Measurements from ENCODE around the gene AOAH. TPM values are rescaled to one million over a fixed set of nuclear protein-coding genes. Genes with fewer than 3 reads are reported as not detected.

Gene AOAH
- total RNA-seq, 1 donor from 2014 or later = not detected

DNA sequence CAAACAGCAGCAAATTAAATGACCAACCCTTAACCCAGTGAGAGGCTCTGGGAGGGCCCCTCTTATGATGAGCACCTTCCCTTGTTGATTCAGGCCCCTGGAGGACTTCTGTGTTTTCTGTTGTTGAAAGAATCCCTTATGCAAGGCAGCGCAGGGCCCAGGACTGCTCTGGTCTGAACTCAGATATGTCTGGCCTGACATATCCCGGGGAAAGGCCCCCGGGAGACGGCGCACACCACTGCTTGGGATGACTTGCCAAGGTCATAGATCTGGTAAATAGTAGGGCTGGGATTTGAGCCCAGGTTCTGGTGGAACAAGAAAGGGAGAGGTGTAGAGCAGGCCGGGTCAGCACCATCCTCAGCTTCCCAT, 124.0 kb downstream of the AOAH start:
- no peak overlapping the region for H3K4me3 Mint-ChIP-seq (ENCODE audit: unreplicated experiment)
- TF ChIP-seq, protein P1, sequence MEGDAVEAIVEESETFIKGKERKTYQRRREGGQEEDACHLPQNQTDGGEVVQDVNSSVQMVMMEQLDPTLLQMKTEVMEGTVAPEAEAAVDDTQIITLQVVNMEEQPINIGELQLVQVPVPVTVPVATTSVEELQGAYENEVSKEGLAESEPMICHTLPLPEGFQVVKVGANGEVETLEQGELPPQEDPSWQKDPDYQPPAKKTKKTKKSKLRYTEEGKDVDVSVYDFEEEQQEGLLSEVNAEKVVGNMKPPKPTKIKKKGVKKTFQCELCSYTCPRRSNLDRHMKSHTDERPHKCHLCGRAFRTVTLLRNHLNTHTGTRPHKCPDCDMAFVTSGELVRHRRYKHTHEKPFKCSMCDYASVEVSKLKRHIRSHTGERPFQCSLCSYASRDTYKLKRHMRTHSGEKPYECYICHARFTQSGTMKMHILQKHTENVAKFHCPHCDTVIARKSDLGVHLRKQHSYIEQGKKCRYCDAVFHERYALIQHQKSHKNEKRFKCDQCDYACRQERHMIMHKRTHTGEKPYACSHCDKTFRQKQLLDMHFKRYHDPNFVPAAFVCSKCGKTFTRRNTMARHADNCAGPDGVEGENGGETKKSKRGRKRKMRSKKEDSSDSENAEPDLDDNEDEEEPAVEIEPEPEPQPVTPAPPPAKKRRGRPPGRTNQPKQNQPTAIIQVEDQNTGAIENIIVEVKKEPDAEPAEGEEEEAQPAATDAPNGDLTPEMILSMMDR (IDR thresholded peaks at IDR 0.05) = no peak
- H3K4me1 Mint-ChIP-seq (ENCODE audit: unreplicated experiment) = peaks cover 22% of the 10 kb centered on the region
- H3K36me3 Mint-ChIP-seq (ENCODE audit: unreplicated experiment) = no peaks in the 10 kb centered on the region
- no peaks in the 10 kb centered on the region for H3K9me3 Mint-ChIP-seq (ENCODE audit: unreplicated experiment)
- H3K27ac Mint-ChIP-seq (ENCODE audit: unreplicated experiment) = no peak overlapping the region
- no peaks in the 10 kb centered on the region for H3K27me3 Mint-ChIP-seq (ENCODE audit: unreplicated experiment)
- no peak for DNase-seq (ENCODE audit: extremely low spot score, unreplicated experiment)

DNA sequence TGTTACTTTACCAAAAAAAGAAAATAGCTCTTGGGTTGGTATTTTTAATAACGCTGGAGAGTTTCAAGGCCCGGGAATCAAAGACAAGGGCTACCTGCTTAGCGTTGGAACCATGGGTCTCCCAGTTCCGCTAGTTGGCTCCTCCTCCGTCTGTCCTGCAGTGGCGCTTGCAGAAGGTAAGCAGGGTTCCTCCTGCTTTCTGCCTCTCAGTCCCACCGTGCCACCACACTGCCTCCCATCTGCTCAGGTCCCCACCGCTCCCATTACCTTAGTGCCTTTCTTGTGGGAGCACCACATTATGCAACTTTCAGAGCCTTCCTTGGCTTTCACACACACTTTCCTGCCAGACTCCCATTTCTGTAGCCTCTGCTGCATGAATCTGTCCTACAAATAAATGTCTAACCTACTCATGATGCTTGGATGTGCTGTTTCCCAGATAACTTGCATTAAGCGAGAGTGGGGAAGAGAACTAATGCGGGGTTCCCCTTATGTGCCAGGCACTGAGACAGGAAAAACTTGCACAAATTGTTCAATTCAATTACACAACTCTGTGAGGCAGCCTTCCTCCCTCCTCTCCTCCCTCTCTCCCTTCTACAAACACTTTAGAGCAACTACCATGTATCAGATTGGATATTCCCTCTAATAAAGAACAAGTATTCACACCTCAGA, 124.5 kb downstream of the AOAH start:
- Mint-ChIP-seq H3K36me3 (ENCODE audit: unreplicated experiment) (no peaks in the 10 kb centered on the region), H3K27me3 (ENCODE audit: unreplicated experiment) (no peaks in the 10 kb centered on the region), H3K27ac (ENCODE audit: unreplicated experiment) (no peak overlapping the region), H3K9me3 (ENCODE audit: unreplicated experiment) (no peaks in the 10 kb centered on the region), H3K4me3 (ENCODE audit: unreplicated experiment) (no peak overlapping the region), H3K4me1 (ENCODE audit: unreplicated experiment) (peaks cover 22% of the 10 kb centered on the region)
- DNase-seq (ENCODE audit: extremely low spot score, unreplicated experiment) = no peak
- TF ChIP-seq, protein P1 (IDR thresholded peaks at IDR 0.05) = no peak

DNA sequence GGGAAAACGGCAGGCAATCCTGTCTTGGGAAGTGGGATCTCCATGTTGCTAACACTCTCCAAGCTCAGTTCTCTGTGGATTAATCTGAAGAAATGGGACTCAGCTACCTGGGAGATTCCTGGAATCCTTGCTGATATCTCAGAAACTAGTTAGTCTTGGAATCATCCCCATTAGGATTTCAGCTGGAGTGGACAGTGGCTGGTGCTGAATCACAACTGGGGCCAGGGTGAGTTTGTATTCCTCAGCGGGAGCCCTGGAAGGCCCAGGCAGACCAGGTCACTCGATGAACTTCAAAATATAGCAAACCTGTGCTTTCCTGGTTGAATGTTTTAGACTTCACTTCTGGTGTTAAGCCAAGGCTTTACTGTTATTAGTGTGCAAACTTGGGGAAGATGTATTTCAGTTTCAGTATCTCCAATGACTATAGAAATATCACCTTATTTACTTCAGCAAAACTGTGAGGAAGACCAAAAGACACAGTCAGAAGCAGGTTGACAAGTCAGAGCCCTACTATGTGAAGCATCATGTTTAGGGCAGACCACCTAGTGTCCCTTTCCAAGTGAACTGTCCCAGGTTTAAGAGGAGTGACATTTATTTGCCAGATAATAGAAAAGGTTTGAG, 126.1 kb downstream of the AOAH start:
- Mint-ChIP-seq H3K27ac (ENCODE audit: unreplicated experiment) (no peak overlapping the region), H3K27me3 (ENCODE audit: unreplicated experiment) (no peaks in the 10 kb centered on the region), H3K4me3 (ENCODE audit: unreplicated experiment) (no peak overlapping the region), H3K9me3 (ENCODE audit: unreplicated experiment) (no peaks in the 10 kb centered on the region), H3K4me1 (ENCODE audit: unreplicated experiment) (peaks cover 22% of the 10 kb centered on the region), H3K36me3 (ENCODE audit: unreplicated experiment) (no peaks in the 10 kb centered on the region)
- TF ChIP-seq, protein P1 (IDR thresholded peaks at IDR 0.05) = no peak
- no peak for DNase-seq (ENCODE audit: extremely low spot score, unreplicated experiment)

DNA sequence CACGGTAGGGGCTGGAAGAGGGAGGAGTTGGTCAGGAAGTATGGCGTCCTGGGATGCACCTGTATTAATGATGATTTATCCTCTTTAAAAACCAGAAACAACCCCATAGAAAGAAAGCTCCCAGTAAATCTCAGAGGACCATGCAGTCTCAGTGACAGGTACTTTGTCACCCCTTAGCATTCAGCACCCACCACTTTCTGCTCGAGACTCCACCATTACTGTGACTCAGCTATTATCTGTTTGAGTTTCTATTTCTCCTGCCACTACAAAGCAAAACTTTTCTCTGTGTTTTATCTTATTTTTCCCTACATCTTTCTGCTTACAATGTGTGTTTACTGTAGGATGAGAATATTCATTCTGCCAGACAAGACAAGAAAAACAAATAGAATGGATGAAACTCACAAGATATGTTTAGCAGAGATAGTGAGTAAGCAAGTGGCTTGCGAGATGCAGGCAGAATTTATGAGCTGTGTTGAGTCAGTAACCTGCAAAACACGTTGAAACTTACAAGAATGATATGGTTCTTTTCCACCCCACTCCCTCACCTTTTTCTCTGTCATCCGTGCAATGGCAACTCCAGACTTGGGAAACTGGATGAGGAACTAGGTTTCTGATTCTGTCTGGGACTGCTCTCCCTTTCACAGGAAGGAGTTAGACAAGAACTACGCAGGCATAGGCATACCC, 127.1 kb downstream of the AOAH start:
- Mint-ChIP-seq H3K9me3 (ENCODE audit: unreplicated experiment) (no peaks in the 10 kb centered on the region), H3K36me3 (ENCODE audit: unreplicated experiment) (no peaks in the 10 kb centered on the region), H3K4me3 (ENCODE audit: unreplicated experiment) (no peak overlapping the region), H3K27me3 (ENCODE audit: unreplicated experiment) (no peaks in the 10 kb centered on the region), H3K4me1 (ENCODE audit: unreplicated experiment) (peaks cover 18% of the 10 kb centered on the region), H3K27ac (ENCODE audit: unreplicated experiment) (no peak overlapping the region)
- TF ChIP-seq, protein P1 (IDR thresholded peaks at IDR 0.05) = no peak
- DNase-seq (ENCODE audit: extremely low spot score, unreplicated experiment) = no peak

GRCh38 chr7:36594445-36594844, 129.8 kb downstream of the AOAH start:
- no peak for DNase-seq (ENCODE audit: extremely low spot score, unreplicated experiment)
- peaks cover 7% of the 10 kb centered on the region for H3K9me3 Mint-ChIP-seq (ENCODE audit: unreplicated experiment)
- TF ChIP-seq, protein P1 (IDR thresholded peaks at IDR 0.05) = no peak
- no peak overlapping the region for H3K4me3 Mint-ChIP-seq (ENCODE audit: unreplicated experiment)
- no peaks in the 10 kb centered on the region for H3K4me1 Mint-ChIP-seq (ENCODE audit: unreplicated experiment)
- H3K36me3 Mint-ChIP-seq (ENCODE audit: unreplicated experiment) = no peaks in the 10 kb centered on the region
- peaks cover 6% of the 10 kb centered on the region for H3K27me3 Mint-ChIP-seq (ENCODE audit: unreplicated experiment)
- no peak overlapping the region for H3K27ac Mint-ChIP-seq (ENCODE audit: unreplicated experiment)
